Measurements from ENCODE around the gene TLX2.

GRCh38 chr2:74513605-74514367 lies 464 bp upstream of the TLX2 start:
- no peak for TF ChIP-seq CTCF (IDR thresholded peaks at IDR 0.05; ENCODE audit: low read length)
- no peak for TF ChIP-seq EZH2 (IDR thresholded peaks at IDR 0.05; ENCODE audit: borderline replicate concordance, low read length)
